ENCODE measurements around the gene ST6GALNAC6.
A peak's percentile ranks its signal among the peaks of the same experiment; 100 is the strongest.

Gene ST6GALNAC6

DNA sequence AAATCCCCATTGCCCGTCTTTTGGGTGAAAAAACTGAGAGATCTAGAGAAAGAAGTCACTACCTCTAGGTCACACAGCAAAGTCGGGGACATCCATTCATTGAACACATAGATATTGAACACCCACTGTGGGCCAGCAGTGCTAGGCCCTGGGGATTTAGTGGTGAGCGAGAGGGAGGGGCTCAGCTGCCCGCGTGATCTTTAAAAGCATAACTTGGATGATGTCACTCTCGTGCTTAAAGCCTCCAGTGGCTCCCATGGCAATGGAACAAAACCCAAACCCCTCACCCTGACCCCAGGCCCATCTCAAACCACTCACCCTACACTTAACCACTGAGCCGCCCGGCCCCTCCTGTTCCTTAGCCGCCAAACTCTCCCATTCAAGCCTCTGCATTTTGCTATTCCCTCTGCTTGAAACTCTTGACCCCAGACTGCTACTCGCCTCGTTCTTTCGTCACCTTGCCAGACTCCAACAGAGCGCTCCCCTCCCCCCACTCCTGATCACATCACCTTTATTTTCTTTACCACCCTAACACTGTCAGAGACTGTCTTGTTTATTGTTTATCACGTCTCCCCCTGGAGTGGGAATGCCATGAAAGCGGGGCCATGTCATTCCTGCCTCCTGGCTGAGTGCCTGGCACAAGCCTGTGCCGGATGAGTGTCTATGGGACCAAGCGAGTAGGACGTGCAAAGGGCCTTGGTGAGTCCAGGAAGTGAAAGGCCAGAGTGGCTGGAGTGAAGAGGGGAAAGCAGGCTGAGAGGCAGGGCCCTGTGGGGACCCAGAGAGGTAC, 31.9 kb upstream of the ST6GALNAC6 start:
- peak; percentile 34 for DNase-seq

GRCh38 chr9:127930231-127931091, 31.1 kb upstream of the ST6GALNAC6 start, which contains the start of gene PIP5KL1:
TSS of gene PIP5KL1 (minus strand) at chr9:127930777. CDS start at chr9:127930752, 25 bp downstream.
- DNase-seq = peak; percentile 63

- no peak for DNase-seq
Observed at GRCh38 chr9:127929625-127929979, 30.2 kb upstream of the ST6GALNAC6 start.

- no peak for DNase-seq
Observed at GRCh38 chr9:127928676-127929624, 29.5 kb upstream of the ST6GALNAC6 start.

- no peak for DNase-seq
Observed at GRCh38 chr9:127927988-127928675, 28.7 kb upstream of the ST6GALNAC6 start.

DNA sequence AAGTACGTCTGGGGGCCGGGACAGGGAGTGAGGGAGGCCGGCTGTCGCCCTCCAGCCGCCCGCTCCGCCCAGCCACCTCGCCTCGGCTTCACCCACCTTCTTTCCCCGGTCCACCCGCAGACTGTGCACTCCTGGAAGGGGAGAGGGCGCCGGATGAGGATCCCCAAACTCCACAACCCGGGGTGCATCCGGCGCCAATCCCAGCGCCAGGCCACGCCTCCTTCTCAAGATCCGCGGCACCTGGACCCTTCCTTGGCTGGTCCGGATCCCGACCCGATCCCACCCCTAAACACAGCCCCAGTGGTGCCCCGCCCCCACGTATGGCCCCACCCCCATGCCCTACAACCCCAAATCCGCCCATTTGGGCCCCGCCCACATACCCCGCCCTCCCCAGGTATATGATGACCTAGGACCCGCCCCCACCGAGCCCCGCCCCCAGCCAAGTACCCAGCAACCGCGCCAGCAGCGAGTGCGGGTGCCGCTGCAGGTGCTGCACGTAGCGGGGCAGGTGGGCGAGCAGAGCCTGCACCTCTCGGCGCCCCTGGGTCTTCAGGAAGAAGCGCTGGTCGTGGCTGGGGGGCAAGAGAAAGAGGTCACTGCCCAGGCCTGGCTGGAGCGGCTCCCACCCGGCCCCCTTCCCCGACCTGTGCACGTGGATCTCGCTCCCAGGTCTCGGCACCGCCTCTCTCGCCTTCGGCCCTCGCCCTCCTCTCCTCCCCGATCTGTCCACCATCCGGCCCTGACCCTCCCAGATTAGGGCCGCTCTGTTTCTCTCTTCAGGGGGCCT, 28.0 kb upstream of the ST6GALNAC6 start:
- peak; percentile 80 for DNase-seq

- no peak for DNase-seq
Observed at GRCh38 chr9:127926906-127927200, 27.4 kb upstream of the ST6GALNAC6 start.

GRCh38 chr9:127925959-127926905, 26.8 kb upstream of the ST6GALNAC6 start:
- DNase-seq = no peak

DNA sequence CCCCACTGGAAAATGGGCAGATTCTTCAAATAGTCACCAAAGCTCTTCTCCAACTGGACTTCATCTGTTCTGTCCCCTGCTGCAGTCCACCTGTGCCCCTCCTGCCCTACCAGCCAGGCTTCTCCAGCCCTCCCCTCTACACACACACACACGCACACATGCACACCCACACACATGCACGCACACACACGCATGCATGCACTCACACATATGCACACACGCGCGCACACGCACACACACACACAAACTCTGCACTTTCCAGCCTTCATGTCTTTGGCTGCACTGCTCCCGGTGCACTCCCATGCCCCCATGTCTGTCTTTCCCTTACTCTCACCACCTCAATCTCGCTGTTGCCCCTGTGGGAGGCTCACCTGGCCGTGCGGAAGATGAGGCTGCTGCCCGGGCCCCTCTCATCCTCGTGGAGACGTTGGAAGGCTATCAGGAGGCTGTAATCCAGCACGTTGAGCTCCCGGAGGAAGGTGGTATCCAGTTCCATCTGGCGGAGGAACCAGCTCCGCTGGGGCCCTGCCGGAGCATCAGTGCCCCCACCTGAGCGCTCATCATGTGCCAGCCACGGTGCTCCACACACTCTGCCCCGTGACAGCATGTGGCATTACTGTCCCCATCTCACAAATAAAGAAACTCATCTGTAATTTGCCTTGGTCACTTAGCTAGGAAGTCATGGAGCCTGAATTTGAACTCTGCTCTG, 25.5 kb upstream of the ST6GALNAC6 start:
- DNase-seq = no peak

DNA sequence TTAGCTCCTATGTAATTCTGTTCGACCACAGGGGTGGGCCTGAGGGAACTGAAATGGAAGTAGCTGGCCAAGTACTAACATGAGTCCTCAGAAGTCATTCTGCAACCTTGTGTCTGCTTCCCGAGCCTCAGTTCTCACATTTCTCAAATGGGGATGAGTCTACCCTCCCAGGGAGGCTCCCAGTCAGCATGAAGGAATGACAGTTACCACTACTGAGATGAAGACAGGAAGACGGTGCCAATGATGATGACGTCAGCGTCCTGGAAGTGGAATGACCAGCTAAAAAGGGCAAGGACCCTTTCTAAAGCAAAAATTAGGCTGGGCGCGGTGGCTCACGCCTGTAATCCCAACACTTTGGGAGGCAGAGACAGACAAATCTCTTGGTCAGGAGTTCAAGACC, 24.4 kb upstream of the ST6GALNAC6 start:
- DNase-seq = no peak

DNA sequence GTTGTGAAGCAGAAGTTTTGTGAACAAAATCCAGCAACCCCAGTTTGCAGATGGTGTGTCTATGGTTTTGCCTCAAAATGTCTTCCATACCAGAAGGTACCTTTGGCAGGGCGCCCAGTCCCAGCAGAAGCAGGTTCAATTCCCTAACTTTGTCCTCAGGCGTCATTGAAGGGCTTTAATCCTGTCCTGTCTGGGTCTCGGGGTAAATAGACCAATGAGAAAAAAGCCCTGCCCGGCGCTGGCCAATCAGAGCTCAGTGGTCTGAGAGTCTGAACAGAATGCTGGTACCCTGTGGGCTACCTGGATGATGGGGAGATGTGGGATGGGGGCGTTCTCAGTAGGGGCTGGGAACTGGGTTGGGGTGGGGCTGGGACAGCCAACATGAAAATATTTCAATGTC, 23.6 kb upstream of the ST6GALNAC6 start:
- DNase-seq = no peak

DNA sequence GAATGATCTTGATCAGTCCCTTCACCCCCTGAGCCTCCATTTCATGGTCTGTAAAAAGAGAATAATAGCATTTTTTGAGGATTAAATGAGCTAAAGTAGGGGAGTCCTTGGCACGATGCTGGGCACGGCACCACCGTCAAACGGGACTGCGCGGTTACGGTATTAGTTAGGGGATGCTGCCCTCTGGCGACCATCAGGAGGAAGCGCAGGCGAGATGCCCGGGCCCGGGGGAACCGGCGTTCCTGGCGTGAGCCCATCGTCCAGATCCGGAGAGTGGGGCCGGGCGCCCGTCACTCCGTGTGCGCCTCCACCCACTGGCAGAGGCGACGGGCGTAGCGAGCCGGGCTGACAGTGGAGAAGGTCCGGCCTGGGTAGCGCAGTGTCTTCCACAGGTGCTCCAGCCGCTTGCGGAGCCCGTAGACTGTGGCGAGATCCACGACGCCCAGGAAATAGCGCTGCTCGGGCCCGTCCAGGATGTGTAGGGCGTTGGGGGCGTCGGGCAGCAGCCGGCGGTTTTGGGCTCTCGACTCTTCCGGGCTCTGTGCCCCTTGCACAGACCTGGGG, 22.2 kb upstream of the ST6GALNAC6 start:
- peak; percentile 73 for DNase-seq

GRCh38 chr9:127920794-127921193, 21.4 kb upstream of the ST6GALNAC6 start:
- no peak for DNase-seq

DNA sequence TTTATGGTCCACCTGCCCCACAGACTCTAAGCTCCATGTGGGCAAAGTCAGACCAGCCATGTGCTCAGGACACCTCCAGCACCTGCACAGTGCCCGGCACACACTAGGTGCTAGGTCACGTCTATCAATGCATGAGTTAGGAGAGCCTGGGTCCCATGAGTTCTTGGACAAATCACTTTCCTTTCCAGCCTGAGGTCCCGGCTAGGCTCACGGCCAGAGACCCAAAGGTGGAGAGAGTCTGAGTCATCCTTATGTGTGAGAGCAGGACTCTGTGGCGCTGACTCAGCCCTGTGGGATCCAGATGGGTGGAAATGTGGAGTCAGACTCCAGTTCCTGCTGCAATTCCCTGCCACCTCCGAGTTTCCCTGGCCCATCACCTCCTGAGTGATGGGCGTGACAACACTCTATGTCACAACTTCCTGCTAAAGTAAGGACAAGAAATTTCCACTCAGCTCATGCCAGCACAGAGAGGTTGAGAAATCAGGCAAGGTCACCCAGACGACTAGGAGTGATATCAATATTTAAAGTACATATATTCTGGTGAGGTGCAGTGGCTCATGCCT, 19.9 kb upstream of the ST6GALNAC6 start:
- DNase-seq = peak; percentile 79

DNA sequence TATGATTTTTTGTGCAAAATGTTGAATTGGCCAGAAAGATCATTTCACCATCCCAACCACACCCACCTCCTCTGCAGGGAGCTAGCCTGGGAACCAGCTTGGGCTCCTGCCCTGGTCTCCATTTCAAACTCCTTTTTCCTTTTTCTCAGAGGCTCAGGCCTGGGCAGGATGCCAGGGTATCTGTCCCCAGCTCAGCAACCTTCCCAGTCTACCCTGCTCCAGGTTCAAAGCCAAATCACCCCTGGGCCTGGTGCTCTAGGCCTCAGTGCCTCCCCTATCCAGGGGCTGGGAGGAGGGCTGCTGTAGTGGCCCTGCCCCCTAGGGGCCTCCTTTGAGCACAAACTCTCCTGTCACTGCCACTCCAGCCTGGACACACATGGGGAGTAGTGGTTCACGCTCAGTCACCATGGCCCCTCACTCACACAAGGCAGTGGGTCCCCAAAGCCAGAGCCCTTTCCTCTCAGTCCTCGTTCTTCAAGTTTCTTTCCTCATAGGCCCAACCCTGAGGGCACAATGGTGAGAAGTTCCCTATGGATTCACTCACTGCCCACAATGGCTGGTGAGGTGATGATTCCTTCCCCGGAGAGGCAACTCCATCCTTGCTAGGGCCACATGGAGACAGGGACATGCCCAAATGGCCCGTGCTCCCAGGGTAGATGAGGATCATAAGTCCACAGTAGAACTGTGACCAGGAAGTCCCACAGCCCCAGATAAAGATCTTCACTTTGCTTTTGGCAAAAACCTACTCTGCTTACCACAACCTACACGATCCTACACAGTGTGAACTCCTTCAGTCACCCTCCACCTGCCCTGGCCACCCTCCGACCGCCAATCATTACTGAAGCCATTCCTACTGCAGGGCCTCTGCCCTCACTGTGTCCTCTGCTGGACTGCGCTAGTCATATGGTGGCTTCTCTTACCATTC, 19.0 kb upstream of the ST6GALNAC6 start:
- no peak for DNase-seq

DNA sequence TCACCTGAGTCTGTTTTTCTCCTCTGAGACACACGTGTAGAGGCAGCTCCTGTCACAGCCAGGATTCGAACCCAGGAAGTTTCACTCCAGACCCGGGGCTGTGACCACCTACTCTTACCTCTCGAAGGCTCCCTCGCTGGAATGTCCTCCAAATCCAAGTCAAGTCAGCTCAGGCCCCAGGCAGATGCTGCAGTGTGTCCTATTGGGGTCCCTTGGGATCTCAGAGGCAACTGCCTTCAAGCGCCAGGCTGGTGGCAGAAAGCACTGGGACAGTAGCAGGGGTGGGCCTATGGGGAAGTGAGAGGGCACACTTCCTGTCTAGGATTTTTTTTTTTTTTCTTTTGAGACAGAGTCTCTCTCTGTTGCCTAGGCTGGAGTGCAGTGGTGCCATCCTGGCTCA, 18.2 kb upstream of the ST6GALNAC6 start:
- peak; percentile 77 for DNase-seq

DNA sequence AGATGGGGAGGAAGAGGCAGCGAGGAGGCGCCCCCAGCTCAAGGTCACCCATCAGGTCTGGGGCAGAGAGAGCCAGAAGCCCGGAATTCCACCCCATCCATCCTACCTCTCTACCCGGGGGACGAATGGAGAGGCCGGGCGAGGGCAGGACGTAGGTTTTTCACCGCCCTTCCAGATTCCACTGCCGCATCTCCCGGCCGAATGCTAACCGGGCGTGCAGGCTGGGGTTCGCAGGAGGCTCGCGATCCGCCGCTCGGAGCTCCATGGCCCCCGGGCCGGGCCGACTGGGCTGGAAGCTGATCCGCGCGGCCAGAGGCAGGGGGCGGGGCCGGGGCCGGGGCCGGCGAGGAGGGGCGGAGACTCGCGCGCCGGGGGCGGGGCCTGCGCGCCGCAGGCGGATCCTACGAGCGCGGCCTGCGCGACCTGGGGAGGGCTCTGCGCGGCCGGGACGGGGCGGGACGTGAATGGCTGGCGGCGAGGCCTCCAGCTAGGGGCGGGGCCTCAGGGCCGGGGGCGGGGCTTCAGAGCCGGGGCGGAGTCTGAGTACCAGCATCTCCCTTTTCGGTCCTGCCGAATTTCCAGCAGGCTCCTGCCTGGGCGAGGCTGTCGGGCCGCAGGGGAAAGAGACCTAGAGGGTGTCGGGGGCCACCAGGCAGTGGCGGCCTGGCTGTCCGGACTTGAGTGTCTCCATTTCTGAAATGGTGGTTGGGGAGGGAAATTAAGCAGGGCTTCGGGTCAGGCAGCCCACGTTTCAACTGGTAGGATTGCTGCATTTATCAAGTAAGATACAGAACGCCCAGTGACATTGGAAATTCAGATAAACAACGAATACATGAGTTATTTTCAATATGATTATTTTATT, 17.5 kb upstream of the ST6GALNAC6 start, which contains the start of gene ST6GALNAC4:
TSS of gene ST6GALNAC4 (minus strand) at position 322 of the 862 bp plus-strand sequence. CDS start 622 bp downstream, outside the sequence.
- DNase-seq = peak; percentile 94
